ENCODE results near the gene HNRNPA1.
"Not testable (repeated sequence)": the region's sequence is repeated elsewhere in the genome, so short reads cannot be mapped to it uniquely, and the experiment has no call there.

- not testable (repeated sequence) for TF ChIP-seq E2F5 (CRISPR knock-in tag; IDR thresholded peaks at IDR 0.05); HDAC6 (IDR thresholded peaks at IDR 0.05; ENCODE audit: low read depth, low read length); GABPA (tag; conservative IDR thresholded peaks at IDR 0.05; ENCODE audit: low read depth); EP300 (IDR thresholded peaks at IDR 0.05; ENCODE audit: low read length); ZNF740 (CRISPR knock-in tag; IDR thresholded peaks at IDR 0.05); ZNF740 (tag; IDR thresholded peaks at IDR 0.05); MTF1 (CRISPR knock-in tag; IDR thresholded peaks at IDR 0.05; ENCODE audit: borderline replicate concordance); CTCF (IDR thresholded peaks at IDR 0.05 in 2 of 3, conservative IDR thresholded peaks at IDR 0.05 in 1 of 3; ENCODE audit: insufficient read depth in 2 of 3, low read depth in 1 of 3, low read length in 3 of 3); ZFPM2 (CRISPR knock-in tag; IDR thresholded peaks at IDR 0.05)
Observed at GRCh38 chr12:54231269-54231668, 49.3 kb upstream of the HNRNPA1 start.

All from K562 (cell line).